HG03575 (cell line): ENCODE measurements around the gene ADI1.

Source experiments
- ATAC-seq: cut with Tn5 transposase; IDR thresholded peaks from one replicate; pipeline ENCODE4 v1.9.1; 2021; ENCODE audit not compliant: unreplicated experiment, insufficient number of reproducible peaks, low FRiP score; ENCODE audit errors: extremely low read depth

Gene ADI1

DNA sequence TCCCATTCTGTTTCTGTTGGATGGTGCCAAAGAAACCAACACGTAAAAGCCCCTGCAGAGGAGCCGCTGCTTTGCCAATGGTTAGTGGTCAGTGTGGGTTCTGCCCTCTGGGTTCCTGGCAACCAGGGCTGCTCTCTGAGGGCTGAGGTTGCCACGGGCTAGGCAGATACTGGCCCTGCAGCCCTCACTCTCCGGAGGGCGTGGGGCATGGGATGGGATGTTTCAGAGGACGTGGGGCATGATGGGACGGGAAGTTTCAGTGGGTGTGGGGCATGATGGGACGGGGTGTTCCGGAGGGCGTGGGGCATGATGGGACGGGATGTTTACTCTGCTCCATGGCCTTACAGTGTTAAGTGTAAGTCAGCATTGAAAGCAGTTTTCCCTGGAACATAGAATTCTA, 34.2 kb downstream of the ADI1 start:
- ATAC-seq: no peak

DNA sequence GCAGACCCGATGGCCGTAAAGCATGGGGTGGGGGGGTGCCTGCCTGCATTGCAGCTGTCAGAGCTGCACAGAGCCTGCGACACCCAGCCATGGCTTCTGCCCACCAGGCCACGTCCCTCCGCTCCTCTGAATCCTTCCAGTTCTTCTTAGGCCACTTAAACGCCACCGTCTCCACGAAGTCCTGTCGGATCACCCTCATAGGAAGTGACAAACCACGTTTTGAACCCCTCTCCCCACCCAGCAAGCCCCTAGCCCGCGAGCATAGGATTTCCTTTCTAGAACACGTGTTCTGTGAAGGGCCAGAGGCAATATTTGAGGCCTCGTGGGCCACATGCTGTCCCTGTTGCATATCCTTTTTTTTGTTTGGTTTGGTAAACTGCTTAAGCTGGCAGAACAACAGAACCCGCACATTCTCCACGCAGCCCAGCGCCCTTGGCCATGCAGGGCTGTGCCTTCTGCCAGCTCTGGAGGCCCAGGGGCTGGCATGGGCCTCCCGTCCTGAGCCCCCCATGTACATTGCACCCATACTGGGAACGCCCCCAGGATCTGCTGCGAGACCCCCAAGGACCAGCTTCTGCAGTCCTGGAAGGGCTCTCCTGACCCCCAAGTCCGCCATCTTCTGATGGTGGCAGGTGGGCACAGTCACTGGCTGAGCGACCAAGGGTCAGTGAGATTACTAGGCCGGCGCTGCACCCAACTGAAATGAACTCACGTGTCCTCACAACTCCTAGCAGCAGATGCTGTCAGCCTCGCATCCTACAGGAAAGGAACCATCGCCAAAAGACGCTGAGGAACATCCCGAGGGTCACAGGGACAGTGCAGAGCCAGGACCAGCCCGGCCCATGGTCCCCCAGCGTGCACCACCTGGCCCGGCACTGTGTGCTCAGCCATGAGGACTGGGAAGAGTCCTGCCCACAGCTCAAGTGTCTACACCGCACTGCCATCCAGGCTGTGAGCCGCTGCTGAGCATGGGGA, 35.1 kb downstream of the ADI1 start:
- ATAC-seq: no peak

DNA sequence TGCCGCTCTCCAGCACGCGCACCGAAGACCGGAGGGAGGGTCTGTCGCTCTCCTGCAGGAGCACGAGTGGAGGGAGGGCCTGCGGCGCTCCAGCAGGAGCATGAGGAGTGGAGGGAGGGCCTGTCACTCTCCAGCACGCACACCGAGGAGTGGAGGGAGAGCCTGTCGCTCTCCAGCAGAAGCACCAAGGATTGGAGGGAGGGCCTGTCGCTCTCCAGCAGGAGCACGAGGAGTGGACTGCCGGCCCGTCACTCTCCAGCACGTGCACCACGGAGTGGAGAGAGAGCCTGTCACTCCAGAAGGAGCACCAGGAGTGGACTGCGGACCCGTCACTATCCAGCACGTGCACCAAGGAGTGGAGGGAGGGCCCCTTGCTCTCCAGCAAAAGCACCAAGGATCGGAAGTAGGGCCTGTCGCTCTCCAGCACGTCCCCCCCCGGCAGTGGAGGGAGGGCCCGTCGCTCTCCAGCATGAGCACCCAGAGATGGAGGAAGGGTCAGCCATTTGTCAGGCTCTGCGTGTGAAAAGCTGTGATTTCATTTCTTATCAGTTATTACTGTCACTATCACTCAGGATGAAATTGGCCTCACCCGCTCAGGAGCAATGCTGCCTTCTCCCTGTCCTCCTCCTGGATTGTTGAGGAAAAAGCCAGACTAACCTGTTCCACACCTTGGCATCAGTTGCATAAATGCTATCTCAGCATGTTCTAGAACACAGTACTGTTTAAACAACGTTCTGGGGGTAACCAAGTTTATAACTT, 35.9 kb downstream of the ADI1 start:
- no peak for ATAC-seq

DNA sequence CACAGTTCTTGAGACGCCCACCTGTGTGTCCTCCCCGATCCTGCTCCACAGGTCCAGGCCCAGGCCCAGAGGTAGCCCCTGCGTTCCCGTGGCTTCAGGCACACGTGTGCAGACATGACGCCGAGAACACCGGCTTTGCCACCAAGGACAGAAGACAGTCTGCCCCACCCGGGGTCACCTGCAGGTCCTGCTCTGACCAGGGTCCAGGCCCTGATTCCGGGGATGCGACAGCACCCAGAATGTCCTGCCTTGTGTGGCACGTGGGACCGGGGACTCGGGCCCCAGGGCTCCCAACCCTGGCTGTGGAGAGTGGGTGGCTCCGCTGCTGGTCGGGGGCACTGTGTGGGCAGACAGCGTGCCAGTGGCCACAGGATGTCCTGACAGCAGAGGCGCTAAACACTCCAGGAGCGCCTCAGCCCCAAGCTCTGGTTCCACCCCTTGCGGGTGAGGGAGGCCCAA, 36.9 kb downstream of the ADI1 start:
- no peak for ATAC-seq

DNA sequence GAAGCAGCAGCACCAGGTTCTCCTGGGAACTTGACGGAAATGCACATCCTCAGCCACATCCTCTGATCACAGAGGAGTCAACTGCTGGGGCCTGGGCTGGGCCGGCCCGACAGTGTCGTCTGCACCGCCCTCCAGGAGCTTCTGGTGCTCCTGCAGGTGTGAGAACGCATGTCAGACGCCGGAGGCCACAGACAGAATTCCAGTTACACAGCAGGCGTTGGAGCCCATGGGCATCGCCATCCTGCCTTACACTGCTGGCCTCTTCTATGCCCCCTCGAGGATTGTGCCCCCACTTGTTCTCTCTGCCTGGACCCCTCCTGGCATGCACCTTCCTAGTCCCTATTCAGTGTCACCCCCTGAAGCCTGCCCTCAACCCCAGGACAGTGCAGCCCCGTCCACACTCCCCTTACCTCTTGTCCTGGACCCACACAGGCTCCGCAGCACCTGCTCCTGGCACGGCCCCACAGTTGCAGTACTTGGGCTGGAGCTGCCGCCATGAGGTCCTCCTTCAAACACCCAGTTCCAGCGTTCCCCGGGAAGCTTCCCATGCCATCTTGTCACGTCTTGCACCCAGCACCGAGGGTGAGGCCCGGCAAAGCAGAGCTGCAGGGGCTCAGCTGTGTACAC, 37.5 kb downstream of the ADI1 start:
- no peak for ATAC-seq

DNA sequence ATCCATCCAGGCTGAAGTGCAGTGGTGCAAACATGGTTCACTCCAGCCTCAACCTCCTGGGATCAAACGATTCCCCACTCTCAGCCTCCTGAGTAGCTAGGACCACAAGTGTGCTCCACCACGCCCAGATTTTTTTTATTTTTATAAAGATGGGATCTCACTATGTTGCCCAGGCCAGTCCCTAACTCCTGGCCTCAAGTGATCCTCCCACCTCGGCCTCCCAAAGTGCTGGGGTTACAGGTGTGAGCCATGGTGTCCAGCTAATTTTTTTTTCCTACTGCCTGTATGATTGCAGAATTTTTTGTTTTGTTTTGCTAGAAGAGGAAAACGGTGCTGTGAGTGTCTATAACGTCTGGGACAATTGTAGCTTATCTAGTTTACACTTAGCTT, 38.3 kb downstream of the ADI1 start:
- ATAC-seq: no peak

DNA sequence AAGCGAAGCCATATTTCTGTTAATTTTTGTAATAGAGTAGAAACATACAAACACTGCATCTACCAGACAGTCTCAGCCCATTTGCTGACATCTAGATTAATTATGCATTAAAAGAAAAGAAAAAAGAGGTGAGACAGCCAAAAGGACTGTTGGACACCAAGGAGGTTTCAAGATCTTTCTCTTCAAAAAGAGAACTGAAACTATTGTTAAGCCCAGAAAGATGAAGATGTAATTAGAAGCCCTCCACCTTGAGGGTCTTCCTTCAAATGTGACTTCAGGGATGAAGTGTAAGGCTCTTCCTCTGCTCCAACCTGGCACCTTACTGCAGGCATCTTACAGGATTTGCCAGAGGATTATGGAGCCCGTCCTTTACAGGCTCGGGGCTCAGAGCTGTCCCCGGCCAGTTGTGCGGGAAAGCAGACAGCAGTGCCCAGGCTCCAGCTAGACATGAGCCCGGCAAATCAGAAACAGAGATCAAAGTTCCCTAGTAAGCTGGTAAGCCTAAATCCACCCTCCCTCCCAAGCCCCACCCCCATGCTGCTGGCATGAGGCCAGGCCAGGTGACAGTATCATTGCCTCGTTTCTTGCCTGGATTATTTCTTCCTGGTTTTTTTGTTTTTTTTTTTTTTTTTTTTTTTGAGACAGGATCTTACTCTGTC, 38.9 kb downstream of the ADI1 start:
- ATAC-seq: no peak

DNA sequence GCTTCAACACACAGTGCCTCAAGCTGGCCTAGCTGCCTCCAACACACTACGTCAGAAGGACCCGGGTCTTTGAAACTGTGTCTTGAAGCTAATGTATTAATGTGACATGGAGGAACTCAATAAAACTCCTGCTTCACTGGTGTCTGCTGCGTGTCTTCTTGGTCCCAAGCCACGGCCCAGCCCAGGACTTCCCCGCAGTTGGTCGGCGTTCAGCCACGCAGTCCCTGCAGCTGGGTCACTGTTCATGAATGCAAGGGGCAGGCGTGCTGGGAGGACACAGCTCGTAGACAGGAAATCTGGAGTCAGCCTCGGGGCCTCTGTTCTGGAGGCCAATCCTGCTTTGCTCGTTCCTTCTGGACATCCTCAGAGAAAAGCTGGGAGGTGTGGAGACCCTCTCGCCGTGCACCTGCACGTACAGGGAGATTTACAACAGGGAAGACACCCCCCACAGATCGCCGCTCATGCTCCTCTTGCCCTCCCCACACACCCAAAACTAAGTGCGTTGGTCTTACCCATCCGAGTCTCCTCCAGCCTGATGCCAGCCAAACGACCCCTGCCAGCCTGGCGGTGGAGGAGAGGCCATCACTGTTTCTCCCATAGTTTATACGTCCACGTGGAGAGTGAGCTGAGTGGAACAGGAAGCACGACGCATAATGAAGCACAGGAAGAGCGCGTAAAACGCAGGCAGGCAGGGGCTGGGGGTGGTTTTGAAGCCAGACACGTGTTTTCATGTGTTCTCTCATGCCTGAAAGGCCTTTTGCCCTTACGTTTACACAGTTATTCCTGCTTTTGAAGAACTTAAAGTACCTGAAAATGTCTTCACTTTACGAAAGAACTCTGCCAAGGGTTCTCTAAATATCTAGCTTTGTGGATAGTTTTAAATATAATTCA, 39.7 kb downstream of the ADI1 start:
- no peak for ATAC-seq

DNA sequence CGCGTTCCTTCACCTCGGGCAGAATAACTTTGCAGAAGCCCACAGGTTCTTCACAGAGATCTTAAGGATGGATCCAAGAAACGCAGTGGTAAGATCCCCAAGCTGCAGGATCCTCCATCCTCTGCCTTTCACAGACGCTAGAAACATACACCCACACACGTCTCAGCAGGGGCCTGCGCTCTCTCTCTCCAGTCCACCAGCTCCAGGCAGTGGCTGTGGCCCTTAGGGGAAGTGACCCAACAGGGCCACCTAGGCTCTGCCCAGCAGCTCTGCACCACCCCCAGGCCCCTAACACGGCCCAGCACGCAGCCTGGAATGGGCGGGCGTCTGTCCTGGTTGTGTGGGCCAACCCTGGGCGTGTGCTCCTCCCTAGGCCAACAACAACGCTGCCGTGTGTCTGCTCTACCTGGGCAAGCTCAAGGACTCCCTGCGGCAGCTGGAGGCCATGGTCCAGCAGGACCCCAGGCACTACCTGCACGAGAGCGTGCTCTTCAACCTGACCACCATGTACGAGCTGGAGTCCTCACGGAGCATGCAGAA, 40.4 kb downstream of the ADI1 start:
- no peak for ATAC-seq

DNA sequence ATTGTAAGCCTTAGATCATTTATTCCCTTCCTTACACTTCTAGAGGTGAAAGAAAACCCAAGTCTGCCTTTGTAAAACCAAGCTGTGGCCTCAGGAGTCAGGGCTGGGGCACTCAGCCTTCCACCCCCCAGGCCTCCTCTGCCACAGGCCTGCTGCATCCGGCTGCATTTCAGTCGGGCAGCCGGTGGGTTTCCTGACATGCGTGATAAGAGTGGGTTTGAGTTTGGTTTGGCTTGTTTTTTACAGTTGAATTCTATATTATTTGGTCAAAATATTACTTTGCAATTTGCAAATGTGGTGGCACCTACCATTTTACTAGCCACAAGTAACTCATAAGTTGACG, 42.4 kb downstream of the ADI1 start:
- no peak for ATAC-seq

DNA sequence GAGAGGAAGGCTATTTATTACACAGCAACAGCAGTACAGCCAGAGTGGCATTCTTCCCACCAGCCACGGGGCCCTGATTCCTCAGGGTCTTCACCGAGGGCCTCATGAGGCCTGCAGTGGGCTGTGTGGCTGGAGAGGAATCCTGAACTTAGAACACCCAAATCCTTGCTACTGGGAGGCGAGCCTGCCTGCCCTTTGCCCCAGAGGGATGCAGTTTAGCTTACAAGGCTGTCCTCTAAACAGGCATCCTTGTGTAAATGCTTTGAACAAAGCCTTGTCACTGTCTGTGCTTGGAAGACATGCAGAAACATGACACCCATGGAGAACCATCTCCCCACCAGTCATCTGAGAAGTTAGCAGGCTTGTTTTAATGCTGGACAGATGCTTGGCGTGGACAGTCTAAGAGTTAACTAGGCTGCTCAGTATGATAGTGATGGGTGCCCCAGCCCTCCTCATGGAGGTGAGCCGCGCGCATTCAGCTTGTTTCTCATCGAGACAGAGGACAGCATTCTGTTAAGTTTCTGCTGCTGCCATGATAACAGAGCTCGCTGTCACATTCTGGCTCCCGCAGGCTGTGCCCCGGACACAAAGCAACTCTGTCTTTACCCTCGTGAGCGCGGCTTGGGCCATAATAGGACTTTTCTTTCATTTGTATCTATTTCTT, 42.9 kb downstream of the ADI1 start:
- no peak for ATAC-seq

DNA sequence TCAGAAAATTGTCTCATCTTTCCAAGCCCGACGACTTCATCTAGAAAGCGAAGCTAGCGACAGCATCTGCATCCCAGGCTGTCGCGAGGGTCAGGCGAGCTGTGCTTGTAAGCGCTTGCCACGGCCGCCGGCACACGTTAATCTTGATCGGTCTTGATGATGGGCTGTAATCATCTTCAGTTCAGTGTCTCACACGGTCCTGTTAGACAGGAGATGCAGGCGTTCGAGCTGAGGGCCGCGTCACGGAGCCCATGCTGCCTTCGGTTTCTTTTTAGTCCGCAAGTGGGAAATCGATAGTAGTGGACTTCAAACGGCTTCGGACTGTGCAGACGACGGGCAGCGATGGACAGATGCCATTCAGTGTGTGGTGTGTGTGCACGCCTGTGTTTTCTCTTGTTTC, 43.6 kb downstream of the ADI1 start:
- no peak for ATAC-seq

DNA sequence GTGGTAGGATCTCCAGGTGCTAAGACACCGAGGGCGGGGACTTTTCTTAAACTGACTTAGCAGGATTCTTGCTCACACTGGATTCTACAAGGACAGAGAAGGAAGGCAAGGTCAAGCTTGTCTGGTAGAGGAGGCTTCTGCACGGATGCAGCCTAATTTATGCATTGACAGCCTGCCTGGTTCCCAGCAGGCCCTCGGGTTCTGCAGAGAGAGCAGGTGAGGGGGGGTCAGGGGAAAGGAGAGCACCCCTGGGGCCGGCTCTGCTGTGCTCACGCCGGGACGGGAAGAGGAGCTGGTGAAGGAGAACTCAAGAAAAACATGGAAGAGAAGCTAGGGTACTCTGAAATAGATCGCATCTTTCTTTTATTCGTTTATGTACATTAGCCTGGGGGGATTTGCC, 46.4 kb downstream of the ADI1 start:
- no peak for ATAC-seq

DNA sequence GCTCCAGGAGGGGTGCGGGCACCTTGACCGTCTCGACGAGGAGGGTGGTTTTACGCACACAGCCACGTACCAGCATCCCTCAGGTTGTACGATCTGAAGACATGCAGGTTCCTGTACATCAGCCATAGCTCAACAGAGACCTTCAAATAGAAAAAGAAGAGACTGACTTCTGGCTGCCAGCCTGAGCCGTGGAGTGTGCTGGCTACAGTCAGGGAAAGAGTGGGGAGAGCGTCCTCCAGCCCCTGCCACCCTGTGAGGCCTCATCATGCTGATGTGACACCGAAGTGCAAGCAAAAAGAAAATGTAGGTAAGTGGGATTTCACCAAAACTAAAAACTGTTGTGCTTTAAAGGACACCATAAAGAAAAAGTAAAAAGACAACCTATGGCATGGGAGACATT, 47.0 kb downstream of the ADI1 start:
- no peak for ATAC-seq

DNA sequence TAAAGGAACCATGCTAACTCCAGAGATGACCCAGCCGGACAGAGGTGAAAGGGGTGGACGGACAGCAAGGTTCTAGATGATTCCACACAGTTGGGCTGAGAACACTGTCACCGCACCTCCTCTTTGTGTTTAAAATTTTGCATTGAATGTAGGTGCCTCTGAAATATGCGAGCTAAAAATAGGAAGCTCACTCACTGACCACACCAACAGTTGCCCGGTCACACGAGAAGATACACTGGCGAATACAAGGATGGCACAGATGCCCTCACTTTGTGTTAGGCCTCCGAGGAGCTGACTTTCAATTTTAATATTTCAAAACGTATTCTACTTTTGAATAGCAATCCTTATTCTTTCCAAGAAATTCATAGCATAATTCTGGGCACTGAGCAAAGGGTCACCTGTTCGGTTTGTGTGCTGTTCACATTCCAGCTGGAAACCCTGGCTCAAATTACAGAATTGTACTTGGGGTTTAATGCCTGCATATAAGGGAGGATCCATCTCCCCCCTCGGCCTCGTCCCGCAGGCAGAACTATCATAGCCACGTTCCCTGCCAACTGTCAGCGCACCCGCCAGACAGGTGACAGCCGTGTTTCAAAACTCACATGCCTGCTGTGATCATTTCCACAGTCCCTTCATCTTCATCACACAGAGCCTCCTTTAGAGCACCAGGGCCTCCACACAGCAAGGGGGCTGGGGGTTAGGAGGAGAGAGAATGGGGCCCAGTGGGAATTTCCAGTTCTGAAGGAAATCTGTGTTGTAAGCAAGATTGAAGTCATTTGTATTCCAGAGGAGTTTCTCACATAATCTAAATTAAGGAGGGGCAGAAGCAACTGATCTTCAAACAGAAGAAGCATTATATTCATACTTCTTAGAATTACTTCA, 48.2 kb downstream of the ADI1 start:
- ATAC-seq: no peak

DNA sequence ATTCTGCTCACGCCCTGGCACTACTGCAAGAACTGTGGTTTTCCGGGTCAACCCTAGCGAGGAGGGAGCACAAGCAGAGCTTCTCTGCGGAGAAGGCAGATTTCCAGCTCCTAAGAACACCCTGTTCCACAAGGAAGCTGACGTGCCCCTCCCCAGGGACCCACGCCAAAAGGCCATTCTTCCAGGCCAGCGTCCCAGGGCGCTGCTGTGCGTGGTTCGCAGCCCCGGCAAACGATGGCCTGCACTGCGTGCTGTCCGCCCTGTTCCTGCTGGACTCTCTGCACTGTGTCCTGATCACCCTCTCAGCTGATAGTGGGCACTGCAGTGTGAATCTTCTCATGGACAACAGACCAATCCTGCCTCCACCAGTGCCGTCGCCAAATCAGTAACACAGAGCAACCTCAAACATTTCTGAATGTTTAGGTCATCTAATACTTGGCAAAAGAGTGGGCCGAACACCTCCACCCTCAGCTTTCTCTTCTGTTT, 49.1 kb downstream of the ADI1 start:
- no peak for ATAC-seq

DNA sequence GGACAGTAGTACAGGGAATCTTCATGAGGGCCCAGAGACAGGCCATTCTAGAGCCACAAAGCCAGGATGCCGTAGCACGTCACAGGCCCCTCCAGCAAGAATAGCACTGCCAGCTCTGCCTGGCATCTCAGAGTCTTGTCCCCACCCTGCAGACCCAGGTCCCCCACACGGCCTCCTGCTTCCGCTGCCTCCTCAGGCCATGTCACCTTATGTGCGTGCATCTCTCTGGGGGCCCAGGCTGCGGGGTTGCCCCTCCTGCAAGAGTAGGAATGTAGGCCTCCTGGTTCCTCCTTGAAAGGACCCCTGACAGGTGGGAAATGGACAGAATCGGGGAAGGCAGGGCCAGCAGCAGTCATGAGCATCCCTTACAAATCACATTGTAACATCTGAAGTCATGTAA, 49.8 kb downstream of the ADI1 start:
- ATAC-seq: no peak
